Pulmonary artery endothelial cell (primary cell): ENCODE data around the gene YPEL1. TPM values are rescaled to one million over a fixed set of nuclear protein-coding genes. Genes with fewer than 3 reads are reported as not detected.

Experiments used
- DNase-seq: peaks from one replicate; pipeline ENCODE4 v3.0.0-alpha.2; 2011; ENCODE audit warnings: low read depth, low spot score
- total RNA-seq: library from RNA; depleted of rRNA; stranded (reverse); fragments of >200 nt; gene quantifications from 2 replicates; pipeline ENCODE4 v1.2.3, GENCODE V29; 2014

YPEL1 gene
- total RNA-seq, result 4.5 and 5.6 TPM in 2 replicates

DNA sequence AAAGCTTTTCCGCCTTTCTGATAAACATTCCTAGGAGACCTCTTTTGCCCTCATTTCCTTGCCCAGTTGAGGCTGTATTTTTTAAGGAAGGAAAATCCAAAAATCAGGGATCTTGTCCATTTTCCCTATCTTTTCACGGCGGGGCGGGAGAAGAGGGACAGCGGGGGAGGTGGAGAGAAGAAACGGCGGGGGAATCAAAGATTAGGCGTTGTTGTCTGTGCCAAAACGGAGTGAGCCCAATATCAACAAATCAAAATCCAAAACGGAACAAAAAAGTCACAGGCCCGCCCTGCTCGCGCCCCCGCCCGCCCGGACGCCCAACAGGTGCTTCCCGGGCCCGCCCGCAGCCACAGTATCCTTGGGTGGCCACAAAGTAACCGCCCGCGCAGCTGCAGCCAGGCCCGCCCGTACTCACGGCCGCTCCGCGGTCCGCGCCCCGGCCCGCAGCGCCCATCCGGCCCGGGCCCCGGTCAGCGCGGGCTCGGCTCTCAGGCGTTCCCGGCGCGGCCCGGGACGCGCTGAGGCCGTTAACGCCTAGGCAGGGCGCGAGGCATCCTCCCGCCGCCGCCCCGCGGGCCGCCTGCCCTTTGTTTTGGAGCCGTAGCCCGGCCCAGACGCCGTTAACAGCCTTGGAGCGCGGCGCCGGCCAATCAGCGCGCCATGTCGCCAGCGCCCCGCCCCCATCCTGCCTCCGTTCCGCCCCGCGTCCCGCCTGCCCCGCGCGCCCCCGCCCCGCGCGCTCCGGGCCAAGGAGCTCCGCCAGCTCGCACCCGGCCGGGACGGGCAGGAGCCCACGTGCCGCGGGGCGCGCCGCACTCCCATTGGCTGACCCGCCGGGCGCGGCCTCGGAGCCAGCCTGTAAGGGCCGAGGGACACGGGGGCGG lies at the start of gene YPEL1:
Gene YPEL1 (minus strand): TSS at position 595 of the 884 bp plus-strand sequence. CDS start 25,050 bp downstream, outside the sequence.
- peak; percentile 87 for DNase-seq

DNA sequence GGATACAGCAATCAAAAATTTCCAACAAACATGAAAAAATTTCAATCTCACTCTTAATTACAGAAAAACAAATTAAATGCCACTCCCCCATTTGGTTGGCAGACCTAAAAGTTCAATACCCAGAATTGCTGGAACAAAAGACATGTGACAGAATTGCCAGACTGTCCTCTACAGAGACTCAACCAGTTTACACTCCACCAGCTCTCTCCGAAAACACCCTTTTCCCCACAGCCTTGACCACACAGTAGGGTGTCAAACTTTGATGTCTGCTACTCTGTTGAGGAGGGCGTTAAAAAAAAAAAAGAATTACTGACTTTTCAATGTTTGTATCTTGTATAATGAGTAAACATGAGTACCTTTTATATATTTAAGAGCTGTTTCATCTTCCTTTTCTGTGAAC lies 44.7 kb upstream of the YPEL1 start:
- no peak for DNase-seq

GRCh38 chr22:21779444-21779843 lies 43.9 kb upstream of the YPEL1 start:
- DNase-seq, result no peak

GRCh38 chr22:21778705-21779363 lies 43.2 kb upstream of the YPEL1 start:
- DNase-seq, result no peak

DNA sequence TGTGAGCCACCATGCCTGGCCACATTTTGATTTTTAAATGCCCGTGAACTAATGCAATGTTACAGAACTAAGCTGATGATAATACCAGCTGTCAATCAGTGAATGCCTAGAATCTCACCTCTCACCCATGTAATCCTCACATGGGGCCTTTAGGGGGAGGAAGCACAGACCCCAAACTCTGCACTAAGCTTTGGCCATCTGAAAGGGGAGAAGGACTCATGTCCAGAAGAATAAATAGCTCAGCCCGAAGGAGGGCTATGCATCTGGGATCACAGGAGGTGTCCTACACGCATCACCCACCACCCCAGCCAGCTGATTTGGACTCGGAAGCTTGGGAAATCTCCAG lies 36.0 kb upstream of the YPEL1 start:
- no peak for DNase-seq

GRCh38 chr22:21768435-21768834 lies 32.8 kb upstream of the YPEL1 start:
- DNase-seq, result no peak

- DNase-seq, result no peak
Measured at GRCh38 chr22:21766691-21767462, 31.3 kb upstream of the YPEL1 start.

GRCh38 chr22:21765909-21766529 lies 30.4 kb upstream of the YPEL1 start:
- DNase-seq, result no peak

GRCh38 chr22:21764038-21764804 lies 28.6 kb upstream of the YPEL1 start:
- no peak for DNase-seq

DNA sequence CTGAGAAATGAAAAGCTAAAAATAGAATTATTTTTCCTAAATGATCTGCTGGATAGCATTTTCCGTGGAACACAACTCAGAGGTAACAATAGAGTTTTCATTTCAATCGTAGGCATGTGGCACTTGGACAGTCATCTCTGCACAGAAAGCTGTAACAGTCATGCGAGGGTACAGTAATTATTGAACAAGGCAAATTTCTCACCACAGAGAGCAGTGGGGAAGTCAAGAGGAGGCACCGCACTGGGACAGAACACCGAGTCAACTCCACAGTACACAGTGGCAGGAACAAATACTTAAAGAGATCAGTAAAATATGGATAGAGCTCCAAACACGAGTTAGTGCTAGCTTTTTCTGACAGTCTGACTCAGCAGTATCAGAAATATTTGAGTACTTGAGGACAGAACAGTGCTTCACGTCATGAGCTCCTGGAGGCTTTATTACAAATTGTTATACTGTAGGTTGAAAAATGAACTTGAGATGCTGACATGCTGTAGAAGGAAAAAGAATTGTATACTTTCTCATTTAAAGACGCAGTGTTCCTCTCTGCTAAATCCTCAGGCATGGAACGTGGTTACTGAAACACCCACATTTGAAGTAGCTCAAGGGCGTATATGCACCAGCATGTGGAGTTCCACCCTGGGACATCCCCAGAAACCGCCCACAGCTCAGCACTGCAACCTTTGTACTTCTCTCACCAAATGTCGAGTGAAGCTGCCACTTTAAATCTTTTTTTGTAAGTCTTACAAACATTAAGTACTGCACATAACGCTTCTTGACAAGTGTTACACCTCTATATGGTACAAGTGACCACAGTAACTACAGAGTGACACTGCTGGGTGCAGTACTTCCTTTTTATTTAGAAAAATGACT lies 27.4 kb upstream of the YPEL1 start:
- no peak for DNase-seq

GRCh38 chr22:21761994-21762680 lies 26.5 kb upstream of the YPEL1 start:
- no peak for DNase-seq

GRCh38 chr22:21761086-21761485 lies 25.5 kb upstream of the YPEL1 start:
- DNase-seq, result no peak

DNA sequence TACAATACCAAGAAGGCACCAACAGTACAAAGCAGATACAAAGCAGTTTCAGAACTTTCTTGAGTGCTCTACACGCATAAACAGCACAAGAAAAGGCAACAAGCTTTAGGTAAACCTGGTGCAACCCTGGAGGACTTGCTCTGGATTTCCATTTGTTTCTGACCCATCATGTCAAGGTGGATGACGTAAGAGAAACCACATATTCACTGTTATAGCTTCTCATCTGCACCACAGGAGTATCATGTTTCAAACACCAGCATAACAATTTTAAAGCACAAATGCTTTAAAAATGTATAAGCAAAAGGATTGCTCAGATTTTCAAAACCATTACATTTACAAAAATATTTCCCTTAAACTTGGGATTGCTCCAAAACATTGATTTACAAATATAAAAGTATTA lies 25.0 kb upstream of the YPEL1 start:
- no peak for DNase-seq

DNA sequence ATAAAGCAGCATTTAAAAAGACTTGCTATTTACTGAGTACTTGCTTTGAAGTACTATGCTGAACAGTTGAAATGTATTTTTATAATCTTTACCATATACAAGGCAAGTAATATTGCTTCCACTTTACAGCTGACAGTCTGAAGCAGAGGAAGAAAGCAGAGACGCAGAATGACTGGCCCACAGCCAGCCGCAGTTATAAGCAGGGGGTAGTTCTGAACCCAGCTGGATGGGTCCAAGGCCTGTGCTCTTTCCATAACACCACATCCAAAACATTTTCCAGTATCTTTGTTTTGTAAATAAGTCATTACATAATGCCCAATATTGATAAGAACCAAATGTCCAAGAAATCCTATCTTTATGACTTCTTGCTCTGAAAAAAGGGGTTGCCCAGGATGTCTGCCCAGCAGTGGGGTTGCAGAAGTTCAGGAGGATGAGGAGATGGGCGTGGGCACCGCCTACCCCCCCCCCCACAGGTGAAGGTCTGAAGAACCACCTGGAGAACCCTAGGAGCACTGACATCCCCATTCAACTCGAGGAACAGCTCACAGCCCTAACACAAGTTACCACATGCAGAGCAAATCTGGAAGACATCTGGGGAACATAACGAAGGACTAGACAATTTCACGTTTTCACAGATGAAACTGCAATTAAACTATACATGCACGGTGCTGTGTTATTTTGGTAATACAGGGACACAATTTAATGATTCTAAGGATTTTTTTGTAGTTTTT lies 24.2 kb upstream of the YPEL1 start:
- no peak for DNase-seq

GRCh38 chr22:21759093-21759492 lies 23.5 kb upstream of the YPEL1 start:
- DNase-seq, result no peak

GRCh38 chr22:21758091-21758864 lies 22.7 kb upstream of the YPEL1 start:
- DNase-seq, result peak; percentile 61

DNA sequence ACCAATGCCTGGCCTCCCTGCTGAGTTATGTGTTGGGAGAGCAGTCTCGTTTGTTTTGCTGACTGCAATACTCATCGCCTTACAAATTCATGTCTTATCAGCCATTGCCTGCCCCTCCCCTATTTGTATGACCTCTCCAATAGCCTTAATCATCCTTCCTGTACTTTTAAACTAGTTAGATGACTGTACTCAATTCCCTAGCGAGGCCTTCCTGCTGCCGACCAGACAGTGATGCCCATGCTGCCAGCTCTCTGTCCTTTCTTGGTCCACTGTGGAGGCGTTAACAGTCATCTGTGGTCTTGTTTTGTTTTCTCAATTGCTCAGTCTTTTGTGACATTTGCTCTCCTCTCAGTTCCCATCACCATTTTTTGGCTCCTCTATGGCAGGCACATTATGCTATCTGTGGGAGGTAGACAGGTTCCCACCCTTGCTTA lies 20.3 kb upstream of the YPEL1 start:
- peak; percentile 26 for DNase-seq

GRCh38 chr22:21754523-21754922 lies 18.9 kb upstream of the YPEL1 start:
- no peak for DNase-seq
